DMS79 (cell line): ENCODE results near the gene INTS11.

Experiments used
- DNase-seq: peaks from one replicate; lab custom pipeline; 2025; lab: John Stamatoyannopoulos, UW

Gene INTS11

DNA sequence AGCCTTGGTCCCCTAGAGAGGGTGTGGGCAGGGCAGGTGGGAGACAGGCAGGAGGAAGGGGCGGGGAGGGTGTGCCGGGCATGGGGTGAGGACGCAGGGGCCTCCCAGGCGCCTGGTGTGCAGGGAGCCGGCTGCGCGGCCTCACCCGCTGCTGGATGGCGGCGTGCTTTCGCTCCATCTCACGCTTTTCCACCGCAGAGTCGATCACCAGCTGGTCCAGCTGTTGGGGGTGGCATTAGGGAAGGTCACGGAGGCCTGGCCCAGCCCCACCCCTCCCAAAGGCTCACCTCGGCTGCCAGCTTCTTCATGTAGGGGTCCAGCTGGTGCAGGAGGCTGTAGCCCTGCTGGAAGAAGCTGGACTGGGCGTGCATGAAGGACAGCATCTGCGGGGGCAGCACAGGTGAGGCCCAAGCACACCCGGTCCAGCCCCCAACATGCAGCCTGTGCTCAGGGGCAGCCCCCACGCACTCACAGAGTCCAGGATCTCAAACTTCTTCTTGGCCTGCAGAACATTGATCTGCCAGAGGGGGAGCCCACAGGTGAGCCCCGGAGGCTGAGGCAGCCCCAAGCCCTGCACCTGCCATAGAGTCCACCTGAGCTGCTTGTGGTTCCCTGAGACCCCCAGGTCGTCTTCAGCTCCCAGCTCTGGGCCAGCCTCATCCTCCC lies 24.6 kb downstream of the INTS11 start:
- DNase-seq, result no peak

DNA sequence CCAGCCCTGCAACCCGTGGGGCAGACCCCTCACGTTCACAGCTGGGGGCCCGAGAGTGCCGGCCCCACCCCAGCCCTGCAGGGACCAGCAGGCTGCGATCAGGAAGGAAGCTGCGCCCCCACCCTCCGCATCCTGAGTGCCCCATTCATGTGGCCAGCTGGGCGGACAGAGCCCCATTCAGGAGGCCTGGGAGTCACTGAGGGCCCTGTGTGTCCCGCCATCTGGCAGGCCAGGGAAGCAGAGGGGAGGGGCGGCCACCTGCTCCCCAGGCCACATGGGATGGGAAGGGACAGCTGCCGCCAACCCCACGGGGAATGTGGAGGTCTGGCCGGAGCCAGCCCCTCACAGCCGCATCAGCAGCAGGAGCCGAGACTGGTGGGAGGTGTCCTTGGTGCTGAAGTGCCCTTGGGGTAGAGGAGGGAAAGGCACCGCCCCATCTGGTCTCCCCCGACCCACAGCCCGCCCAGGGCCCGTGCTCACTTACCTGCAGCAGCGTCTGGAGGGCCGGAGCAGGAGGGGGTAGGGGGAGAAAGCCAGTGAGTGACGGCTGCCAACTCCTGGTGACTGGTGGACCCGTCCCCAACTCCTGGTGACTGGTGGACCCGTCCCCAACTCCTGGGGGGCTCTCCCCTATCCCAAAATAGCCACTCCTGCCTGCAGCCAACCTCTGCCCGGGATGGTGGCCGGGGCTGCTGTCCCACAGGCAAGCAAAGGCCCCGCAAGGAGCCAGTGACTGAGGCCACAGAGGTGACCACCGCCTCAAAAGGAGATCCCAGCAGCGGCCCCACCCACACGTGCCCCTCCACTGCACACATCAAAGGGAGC lies 25.4 kb downstream of the INTS11 start:
- DNase-seq, result no peak

DNA sequence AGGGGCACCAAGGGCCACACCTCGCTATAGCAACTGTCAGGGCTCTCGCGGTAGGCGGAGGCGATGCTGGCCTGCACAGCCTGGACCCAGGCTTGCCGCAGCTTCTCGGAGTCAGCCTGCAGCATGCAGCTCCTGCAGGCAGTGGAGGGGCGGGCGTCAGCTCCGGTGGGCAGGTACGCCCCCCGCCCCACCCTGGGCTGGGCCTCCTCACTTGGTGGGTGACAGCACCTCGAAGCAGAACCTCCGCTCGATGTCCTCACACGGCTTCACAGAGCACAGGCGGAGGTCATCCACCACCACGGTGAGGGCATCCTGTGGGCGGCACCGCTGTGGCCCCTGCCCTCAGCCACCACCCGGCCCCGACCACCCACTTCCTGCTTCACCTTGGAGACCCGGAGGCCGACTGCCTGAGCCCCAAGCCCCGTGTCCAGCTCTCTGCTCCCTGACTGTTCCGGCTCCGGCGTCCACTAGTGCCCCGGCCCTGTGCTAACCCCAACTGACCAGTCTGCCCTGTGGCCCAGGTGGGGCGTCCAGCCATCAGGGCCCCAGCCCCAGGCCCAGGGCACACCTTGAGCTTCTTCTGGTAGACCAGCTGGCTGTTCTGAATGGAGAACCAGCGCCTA lies 26.5 kb downstream of the INTS11 start:
- no peak for DNase-seq

DNA sequence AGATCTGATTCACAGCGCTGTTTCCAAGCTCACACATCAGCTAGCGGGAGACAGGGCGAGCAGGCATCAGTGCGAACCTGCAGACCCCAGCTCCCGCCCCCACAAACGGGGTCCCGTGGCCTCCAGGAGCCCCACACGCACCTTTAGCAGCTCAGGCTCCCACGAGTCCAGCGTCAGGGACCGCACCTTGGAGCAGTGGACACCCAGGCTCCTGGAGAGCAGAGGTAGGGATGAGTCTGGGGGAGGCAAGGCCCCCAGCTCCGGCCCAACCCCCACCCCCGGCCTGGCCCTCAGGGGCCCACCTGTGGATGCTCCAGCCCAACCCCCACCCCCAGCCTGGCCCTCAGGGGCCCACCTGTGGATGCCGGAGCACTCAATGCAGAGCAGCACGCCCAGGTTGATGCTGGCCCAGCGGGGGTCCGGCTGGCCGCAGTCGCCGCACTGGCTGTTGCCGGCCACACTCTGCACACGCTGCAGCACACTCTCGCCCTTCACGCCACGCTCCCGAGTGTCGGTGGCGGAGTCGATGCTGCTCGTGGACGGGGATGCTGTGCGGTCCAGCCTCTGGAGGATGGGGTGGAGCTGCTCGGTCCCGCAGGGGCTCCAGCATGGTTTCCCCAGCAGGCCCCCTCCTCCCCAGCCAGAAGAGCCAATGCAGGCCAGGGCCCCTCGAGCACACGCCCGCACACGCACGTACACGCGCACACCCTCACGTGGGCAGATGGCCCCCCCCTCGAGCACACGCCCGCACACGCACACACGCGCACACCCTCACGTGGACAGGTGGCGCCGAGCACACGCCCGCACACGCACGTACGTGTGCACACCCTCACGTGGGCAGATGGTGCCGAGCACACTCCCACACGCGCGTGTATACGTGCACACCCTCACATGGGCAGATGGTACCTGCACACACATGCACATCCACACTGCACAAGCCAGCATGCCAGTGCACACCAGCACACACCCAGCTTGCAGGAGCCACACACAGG lies 28.1 kb downstream of the INTS11 start:
- DNase-seq, result no peak

DNA sequence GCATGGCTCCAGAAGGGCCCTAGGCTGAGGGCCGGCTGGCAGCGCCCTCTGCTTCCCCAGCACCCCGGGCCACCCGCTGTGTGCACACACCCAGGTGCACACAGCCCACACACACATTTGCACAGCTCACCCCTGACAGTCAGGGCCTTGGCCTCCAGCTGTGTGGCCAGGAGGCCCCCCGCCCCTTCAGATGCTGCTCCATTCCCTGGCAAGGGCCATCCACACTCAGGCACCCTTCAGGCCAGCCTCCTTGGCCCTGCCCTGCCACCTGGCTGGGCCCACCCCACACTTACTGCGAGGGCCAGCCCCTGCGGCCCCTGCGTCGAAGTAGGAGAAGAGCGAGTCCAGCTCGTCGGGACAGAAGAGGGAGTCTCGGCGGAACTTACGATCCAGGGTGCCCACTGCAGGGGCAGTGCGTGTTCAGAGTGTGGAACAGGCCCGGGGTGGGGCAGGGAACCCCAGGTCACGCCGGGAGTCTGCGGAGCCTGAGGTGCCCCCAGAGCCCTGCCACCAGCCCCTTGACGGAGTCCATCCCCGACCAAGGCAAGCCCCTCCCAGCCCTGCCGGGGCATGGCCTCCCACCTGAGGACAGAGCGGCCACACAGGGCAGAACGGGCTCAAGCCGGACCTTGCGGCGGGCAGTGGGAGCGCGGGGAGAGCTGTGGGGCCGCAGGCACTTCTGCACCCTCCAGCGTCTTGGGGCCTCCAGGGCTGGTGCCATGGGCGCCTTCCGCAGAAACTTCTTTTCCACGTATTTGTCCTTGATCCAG lies 29.1 kb downstream of the INTS11 start:
- no peak for DNase-seq

DNA sequence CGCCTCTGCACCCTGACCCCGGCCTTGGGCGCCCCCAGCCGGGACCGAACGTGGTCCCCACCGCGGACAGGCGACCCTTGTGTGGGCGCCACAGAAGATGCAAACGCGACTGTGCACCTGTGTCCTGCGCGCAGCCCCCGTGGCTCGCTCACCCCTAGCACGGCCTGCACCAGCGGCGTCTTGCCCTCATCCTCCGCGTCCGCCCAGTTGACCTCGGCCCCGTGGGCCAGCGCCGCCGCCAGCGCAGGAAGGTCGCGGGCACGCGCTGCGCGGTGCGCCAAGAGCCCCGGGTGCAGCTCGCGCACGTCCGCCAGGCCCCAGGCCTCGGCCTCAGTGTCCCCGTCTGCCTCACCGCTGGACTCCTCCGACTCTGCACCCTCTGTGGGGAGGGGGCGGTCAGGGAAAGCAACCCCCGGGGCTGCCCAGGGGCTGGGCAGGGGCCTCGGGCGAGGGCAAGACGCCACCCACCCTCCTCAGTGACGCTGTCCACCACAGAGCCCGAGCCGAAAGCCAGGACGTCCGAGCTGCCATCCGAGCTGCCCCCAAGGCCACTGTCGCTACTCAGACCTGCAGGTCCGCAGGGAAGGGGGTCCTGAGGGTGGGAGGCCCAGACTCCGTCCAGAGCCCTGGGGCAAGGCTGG lies 30.1 kb downstream of the INTS11 start:
- DNase-seq, result no peak

DNA sequence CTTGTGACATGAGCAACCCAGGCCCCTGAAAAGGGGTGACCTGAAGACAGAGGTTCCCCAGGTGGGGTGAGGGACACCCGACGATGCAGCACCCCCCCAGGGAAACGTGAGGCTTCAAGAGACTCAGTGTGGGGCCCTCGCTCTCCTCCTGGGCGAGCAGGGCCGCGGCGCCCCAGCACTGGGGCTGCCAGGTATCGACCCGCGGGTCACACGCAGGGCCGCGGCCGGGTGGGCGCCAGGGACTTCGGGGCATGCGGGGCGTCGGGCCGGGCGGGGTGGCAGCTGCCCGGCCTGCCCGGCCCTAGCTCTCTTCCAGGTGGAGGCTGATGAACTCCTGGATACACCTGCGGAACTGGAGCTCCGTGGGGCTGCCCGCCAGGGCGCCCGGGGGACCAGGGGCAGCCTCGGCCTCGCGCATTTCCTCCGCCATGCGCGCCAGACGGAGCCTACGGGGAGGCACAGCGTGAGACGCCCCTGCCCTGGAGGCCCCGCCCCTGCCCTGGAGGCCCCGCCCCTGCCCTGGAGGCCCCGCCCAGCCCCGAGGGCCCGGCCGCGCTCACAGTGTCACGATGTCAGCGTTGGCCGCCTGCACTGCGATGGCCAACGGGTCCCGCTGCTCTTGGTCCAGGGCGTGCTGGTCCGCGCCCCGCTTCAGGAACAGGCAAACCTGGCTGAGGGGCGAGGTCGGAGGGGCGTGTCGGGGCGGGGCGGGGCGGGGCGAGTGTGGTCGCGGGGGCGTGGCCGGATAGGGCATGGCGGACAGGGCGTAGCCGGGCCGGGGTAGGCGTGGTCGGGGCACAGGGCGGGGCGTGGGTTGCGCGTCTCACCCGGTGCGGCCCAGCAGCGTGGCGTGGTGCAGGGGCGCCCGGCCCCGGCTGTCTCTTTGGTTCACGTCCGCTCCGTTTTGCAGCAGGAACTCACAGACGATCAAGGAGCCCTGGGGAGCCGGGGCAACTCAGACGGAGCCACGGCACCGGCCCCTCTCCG lies 30.9 kb downstream of the INTS11 start:
- DNase-seq, result no peak

DNA sequence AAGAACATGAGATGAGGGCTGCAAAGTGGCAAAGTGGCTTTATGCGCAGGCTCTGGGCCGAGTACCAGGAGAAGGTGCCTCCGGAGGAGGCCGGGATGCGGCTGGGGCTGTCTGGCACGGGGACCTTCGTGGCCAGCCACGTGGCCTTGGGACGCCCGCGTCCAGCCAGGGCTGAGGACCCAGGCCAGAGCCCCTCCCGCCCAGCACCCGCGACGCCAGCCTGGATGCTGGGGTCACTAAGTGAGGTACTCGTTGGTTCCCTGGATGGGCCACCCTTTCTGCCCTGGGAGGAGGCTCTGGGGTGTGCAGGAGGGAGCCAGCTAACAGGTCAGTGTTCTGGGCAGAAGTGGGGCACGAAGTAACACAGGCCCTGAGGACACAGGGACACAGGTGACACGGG lies 31.6 kb downstream of the INTS11 start:
- DNase-seq, result no peak

DNA sequence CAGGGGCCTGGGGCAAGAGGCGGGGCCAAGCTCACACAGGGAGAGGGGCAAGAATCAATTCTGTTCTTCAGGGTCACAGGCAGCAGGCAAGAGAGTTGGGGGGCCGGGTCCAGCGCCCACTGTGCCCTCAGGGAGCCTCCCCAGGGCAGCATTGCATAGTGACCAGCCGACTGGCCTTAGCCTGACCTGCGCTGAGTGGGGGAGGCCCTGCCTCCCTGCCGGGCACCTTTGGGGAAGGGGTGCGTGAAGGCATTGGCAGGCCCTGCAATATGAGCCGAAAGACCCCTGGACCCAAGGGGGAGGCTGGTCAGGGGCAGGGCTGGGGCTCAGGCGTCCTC lies 32.0 kb downstream of the INTS11 start:
- DNase-seq, result no peak

DNA sequence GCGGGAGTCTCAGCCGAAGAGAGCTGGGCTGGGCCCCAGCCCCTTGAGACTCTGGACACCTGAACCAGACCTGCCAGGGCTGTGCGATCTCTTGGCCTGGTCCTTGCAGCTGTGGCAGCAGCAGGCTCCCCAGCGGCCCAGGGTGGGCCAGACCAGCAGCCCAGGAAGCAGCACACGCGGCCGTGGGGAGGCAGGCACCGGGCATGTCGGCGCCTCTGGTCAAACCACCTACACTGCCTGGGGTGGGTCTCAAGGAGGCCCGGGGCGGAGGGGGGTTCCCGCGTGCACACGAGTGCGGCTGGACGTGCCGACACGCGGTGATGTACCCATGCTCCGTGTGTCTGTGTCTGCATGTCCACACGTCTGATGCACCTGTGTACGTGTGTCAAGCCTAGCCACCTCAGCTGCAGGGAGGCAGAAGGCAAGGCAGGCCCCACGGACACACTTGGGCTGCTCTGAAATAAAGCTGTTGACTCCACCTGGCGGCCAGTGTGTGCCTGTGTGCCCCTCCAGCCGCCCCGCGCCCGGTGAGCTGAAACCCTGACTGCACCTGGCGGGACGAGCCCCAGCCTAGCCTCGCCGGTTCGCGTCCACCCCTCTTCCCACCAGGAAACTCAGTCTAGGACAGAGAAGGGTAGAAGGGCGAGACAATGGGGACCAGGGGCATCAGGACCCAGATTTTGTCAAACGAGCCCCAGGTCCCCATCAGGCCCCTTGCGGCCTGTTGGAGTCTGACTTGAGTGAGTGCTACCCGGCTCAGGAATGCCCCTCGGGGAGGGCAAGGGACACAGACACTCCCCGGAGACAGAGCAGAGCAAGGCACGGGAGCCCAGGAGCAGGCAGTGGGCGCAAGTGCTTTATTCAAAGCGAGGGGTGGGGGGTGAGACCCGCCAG lies 32.7 kb downstream of the INTS11 start:
- peak; percentile 87 for DNase-seq

DNA sequence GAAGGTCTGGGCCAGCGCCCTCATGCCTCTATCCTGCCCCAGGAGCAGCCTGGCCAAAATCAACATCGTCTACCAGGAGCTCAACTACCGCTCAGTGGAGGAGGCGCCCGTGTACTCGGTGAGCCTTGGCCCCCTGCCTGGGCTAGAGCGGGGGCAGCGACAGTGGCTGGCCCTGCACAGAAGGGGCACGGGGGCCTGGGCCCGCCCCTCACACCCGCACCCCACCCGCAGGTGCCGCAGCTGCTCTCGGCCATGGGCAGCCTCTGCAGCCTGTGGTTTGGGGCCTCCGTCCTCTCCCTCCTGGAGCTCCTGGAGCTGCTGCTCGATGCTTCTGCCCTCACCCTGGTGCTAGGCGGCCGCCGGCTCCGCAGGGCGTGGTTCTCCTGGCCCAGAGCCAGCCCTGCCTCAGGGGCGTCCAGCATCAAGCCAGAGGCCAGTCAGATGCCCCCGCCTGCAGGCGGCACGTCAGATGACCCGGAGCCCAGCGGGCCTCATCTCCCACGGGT lies 33.4 kb downstream of the INTS11 start:
- DNase-seq, result peak; percentile 40

DNA sequence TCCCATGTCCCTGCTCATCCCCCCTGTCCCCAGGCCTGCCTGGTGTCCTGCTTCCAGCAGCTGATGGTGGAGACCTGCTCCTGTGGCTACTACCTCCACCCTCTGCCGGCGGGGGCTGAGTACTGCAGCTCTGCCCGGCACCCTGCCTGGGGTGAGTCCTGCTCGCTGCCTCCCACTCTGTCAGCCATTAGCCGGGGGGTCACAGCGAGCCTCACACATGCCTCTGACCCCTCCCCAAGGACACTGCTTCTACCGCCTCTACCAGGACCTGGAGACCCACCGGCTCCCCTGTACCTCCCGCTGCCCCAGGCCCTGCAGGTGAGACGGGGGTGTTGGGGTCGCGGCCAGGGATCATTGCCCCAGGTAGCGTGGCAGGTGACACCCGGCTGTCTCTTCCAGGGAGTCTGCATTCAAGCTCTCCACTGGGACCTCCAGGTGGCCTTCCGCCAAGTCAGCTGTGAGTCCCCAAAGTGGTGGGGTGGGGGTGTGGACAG lies 34.2 kb downstream of the INTS11 start:
- DNase-seq, result peak; percentile 5

DNA sequence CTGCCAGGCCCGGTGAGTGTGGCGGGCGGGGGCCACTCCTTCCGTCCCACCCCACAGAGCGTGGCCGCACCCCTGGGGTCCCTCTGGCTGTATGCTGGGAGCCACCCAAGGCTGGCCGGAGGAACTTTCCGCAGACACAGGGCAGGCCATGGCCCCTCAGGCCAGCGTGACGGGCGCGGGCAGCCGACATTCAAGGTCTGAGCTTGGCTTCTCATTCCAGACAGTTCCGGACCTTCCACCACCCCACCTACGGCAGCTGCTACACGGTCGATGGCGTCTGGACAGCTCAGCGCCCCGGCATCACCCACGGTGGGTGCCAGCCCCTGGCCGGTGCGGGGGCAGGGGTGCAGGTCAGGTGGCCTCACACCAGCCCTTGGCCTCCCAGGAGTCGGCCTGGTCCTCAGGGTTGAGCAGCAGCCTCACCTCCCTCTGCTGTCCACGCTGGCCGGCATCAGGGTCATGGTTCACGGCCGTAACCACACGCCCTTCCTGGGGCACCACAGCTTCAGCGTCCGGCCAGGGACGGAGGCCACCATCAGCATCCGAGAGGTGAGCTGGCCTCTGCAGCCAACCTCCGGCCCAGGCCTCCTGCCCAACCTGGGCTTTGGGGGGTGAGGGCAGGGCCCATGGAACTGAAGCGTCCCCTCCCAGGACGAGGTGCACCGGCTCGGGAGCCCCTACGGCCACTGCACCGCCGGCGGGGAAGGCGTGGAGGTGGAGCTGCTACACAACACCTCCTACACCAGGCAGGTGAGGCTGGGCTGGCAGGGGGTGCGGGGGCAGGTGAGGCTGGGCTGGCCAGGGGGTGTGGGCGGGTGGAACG lies 37.0 kb downstream of the INTS11 start:
- DNase-seq, result no peak

DNA sequence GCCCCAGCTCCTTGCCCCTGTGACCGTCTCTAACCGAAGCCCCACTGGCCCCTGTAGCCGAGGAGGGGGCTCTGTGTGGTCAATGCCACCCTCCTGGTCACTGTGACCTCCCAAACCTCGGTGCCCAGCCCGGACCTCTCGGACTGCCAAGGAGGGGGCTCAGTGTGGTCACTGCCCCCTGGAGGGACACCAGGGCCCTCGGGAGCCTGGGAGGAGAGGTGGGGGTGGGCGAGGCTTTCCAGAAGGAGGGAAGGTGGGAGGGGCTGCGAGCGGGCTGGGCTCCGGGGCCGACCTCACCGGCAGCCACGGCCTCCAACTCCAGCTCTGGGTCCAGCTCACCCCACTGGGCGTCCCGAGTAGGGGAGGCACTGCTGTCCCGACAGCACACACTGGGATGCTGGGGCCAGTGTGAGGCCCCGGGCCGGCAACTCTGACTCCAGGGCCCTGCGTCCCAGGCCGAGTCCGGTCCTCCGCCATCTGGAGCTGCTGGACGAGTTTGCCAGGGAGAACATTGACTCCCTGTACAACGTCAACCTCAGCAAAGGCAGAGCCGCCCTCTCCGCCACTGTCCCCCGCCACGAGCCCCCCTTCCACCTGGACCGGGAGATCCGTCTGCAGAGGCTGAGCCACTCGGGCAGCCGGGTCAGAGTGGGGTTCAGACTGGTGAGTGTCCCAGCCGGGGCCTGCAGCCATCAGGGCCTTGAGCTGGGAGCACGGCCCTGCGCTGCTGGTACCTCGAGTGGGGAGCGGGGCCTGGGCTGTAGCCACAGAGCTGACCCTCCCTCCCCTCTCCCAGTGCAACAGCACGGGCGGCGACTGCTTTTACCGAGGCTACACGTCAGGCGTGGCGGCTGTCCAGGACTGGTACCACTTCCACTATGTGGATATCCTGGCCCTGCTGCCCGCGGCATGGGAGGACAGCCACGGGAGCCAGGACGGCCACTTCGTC lies 37.9 kb downstream of the INTS11 start:
- no peak for DNase-seq

DNA sequence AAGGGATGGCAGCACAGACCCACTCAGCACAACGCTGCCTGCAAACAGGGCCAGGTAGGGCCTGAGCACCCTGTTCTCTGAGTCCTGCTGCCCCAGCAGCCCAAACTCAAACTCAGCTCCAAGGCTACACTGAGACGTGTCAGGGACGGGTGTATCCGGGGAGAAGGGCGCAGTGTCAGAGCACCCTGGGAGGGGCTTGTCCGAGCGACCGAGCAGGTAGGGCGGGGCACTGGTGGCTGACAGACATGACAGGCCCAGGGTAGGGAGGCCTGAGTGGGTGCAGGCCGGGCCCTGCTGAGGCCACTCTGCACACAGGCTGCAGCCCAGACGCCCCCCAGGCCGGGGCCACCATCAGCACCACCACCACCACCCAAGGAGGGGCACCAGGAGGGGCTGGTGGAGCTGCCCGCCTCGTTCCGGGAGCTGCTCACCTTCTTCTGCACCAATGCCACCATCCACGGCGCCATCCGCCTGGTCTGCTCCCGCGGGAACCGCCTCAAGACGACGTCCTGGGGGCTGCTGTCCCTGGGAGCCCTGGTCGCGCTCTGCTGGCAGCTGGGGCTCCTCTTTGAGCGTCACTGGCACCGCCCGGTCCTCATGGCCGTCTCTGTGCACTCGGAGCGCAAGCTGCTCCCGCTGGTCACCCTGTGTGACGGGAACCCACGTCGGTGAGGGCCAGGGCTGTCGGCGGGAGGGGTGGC lies 38.7 kb downstream of the INTS11 start:
- DNase-seq, result no peak
